K562 (cell line): Measurements from ENCODE around the gene BPIFB2. TPM values are rescaled to one million over a fixed set of nuclear protein-coding genes. Genes with fewer than 3 reads are reported as not detected.

Experiments
- ATAC-seq: fragments of 200-7000 bp; cut with Tn5 transposase; 3 replicates; pipeline ENCODE4 v1.9.1; 2020; ENCODE audit warnings: moderate library complexity
- BruUV-seq: library from RNA; stranded (reverse); fragments of 400-500 nt; replicated peaks from 2 replicates; lab custom pipeline; 2021; lab: Mats Ljungman, UMichigan
- CTCF ChIA-PET: fragments of 300-600 bp; formaldehyde crosslinking; extraction: SDS; loops from one replicate; lab custom pipeline; 2021; ENCODE audit warnings: low intra/inter-chr PET ratio; lab: Yijun Ruan, JAX
- POLR2A ChIA-PET: fragments of 300-600, 350-650 bp; sonication (Branson Sonifier 250); formaldehyde crosslinking; extraction: SDS; loops from one replicate; lab custom pipeline; 2021; ENCODE audit warnings: antibody characterized with exemption, inconsistent platforms; lab: Yijun Ruan, JAX
- DNase-seq, 4 experiments: peaks; one replicate each; pipeline versions ENCODE4 v3.0.0 to v3.0.0-alpha.2; 2011 to 2018; ENCODE audit warnings: low spot score in 3 of 4, mixed read lengths in 3 of 4; ENCODE audit errors: extremely low read depth in 1 of 4
- FAIRE-seq: peaks from 2 replicates; lab custom pipeline; 2011; peaks lifted over from hg19 to GRCh38; lab: Jason Lieb, UNC
- H2AFZ ChIP-seq: 2 replicates; pipeline ENCODE4 v1.6.0; 2011; ENCODE audit warnings: low read depth, low read length, control low read depth, inconsistent platforms
- H3K27ac ChIP-seq: fragments of 200-600 bp; 3 replicates; pipeline ENCODE4 v1.8.0; 2011; ENCODE audit warnings: low read depth, mild to moderate bottlenecking, control low read depth, inconsistent platforms, low read length, moderate library complexity, mixed read lengths; ENCODE audit errors: extremely low read depth
- H3K27me3 ChIP-seq, 2 experiments: fragments of 300-600 bp in 1 of 2; 2 replicates in 1 of 2; 3 replicates in 1 of 2; pipeline versions ENCODE4 v1.6.0 to v1.8.0; 2011; ENCODE audit warnings: inconsistent platforms in 2 of 2, low read length in 2 of 2, mild to moderate bottlenecking in 1 of 2, mixed read lengths in 1 of 2, moderate library complexity in 1 of 2; ENCODE audit not compliant: control insufficient read depth in 2 of 2, insufficient read depth in 2 of 2
- H3K36me3 ChIP-seq: fragments of 300-600 bp; 3 replicates; pipeline ENCODE4 v1.8.0; 2011; ENCODE audit warnings: mild to moderate bottlenecking, low read length, inconsistent platforms; ENCODE audit not compliant: control insufficient read depth, insufficient read depth
- H3K4me1 ChIP-seq, 2 experiments: fragments of 200-600 bp in 1 of 2; replicated peaks in 1 of 2; 2 replicates in 1 of 2; 3 replicates in 1 of 2; pipeline versions ENCODE4 v1.5.1 to v1.8.0; 2011; ENCODE audit warnings: inconsistent platforms in 2 of 2, low read length in 2 of 2, mild to moderate bottlenecking in 1 of 2, mixed read lengths in 1 of 2, moderate library complexity in 1 of 2; ENCODE audit not compliant: control insufficient read depth in 2 of 2, insufficient read depth in 2 of 2
- H3K4me2 ChIP-seq: 2 replicates; pipeline ENCODE4 v1.6.1; 2011; ENCODE audit warnings: low read length, control low read depth, inconsistent platforms, mixed read lengths; ENCODE audit not compliant: insufficient read depth
- H3K4me3 ChIP-seq: fragments of 200-600 bp; sonication (generic), shearing (Covaris generic); 2 replicates; pipeline ENCODE4 v1.5.1; 2016; ENCODE audit warnings: control low read depth, inconsistent platforms
- H3K79me2 ChIP-seq: fragments of 200-600 bp; 3 replicates; pipeline ENCODE4 v1.8.0; 2011; ENCODE audit warnings: low read length, inconsistent platforms; ENCODE audit not compliant: control insufficient read depth, insufficient read depth
- H3K9ac ChIP-seq, 2 experiments: 2 replicates each; pipeline versions ENCODE4 v1.6.0 to v1.6.1; 2011; ENCODE audit warnings: low read depth in 2 of 2, low read length in 2 of 2, control low read depth in 1 of 2, inconsistent platforms in 1 of 2, mild to moderate bottlenecking in 1 of 2, mixed read lengths in 1 of 2; ENCODE audit not compliant: insufficient read depth in 1 of 2
- H3K9me1 ChIP-seq: one replicate; pipeline ENCODE4 v1.6.0; 2011; ENCODE audit warnings: inconsistent platforms, mild to moderate bottlenecking, low read length, moderate library complexity; ENCODE audit not compliant: control insufficient read depth, insufficient read depth
- H3K9me3 ChIP-seq: replicated peaks from 2 replicates; pipeline ENCODE4 v1.5.1; 2011; ENCODE audit warnings: low read depth, low read length, inconsistent platforms; ENCODE audit not compliant: control insufficient read depth, insufficient read depth
- H4K20me1 ChIP-seq: replicated peaks from 2 replicates; pipeline ENCODE4 v1.6.1; 2011; ENCODE audit warnings: low read length, inconsistent platforms, mixed read lengths; ENCODE audit not compliant: control insufficient read depth, insufficient read depth
- CHD1 ChIP-seq: fragments of 200-600 bp; sonication (generic); IDR thresholded peaks from one replicate; pipeline ENCODE4 v1.6.1; 2012; ENCODE audit warnings: mild to moderate bottlenecking, moderate library complexity, low read length, inconsistent platforms
- ILF3 ChIP-seq: fragments of 450-650 bp; IDR thresholded peaks from 2 replicates; pipeline ENCODE4 v1.6.1; 2018; ENCODE audit warnings: antibody characterized with exemption, mild to moderate bottlenecking, moderate library complexity, borderline replicate concordance
- MTA2 ChIP-seq: fragments of 450-650 bp; IDR thresholded peaks from 2 replicates; pipeline ENCODE4 v1.6.1; 2016; ENCODE audit warnings: low read depth
- RFX5 ChIP-seq: IDR thresholded peaks from 2 replicates; pipeline ENCODE4 v1.6.1; 2011; ENCODE audit warnings: low read depth, mild to moderate bottlenecking, improper control_type of control experiment, low read length
- SMAD3 ChIP-seq: fragments of 450-650 bp; formaldehyde crosslinking; conservative IDR thresholded peaks from 2 replicates; pipeline ENCODE4 v1.4.0; 2020; ENCODE audit warnings: mild to moderate bottlenecking
- ZNF707 ChIP-seq: fragments of 250-450 bp; sonication (Bioruptor Pico); conservative IDR thresholded peaks from 2 replicates; pipeline ENCODE4 v1.8.0; 2022; ENCODE audit warnings: inconsistent platforms, mild to moderate bottlenecking, moderate library complexity
- WGBS: fragments of 100-300 bp; shearing (Covaris generic); methylation state at CpG from one replicate; pipeline ENCODE4 v1.1.6; 2016; ENCODE audit warnings: low coverage, mixed read lengths; ENCODE audit not compliant: insufficient coverage; ENCODE audit errors: missing lambda C conversion rate; 5-methylcytosine and 5-hydroxymethylcytosine counted together
- in situ Hi-C: fragments of 300-500 bp; cut with MboI; formaldehyde crosslinking; loops from 4 replicates; pipeline ENCODE4 v1.15.0; 2018; ENCODE audit warnings: inconsistent platforms, mixed read lengths
- intact Hi-C: fragments of 100-400 bp; cut with micrococcal nuclease; formaldehyde crosslinking; loops from 2 replicates; pipeline ENCODE4 v1.14.2; 2022
- polyA plus RNA-seq, 8 experiments: library from polyadenylated mRNA; depleted of rRNA in 4 of 8; stranded (reverse) in 5 of 8; unstranded in 3 of 8; fragments of >200 nt; fragmentation: Nextera tagmentation in 2 of 8; fragmentation: Illumina TruSeq in 1 of 8; extraction: Ambion mirVana in 2 of 8; extraction: Trizol in 1 of 8; gene quantifications; 2 replicates each; pipeline versions ENCODE4 v1.2.1 to v1.2.3, GENCODE V29; 2011 to 2014; ENCODE audit warnings: inconsistent platforms in 1 of 8, missing spikeins in 1 of 8
- total RNA-seq, 7 experiments: library from RNA; depleted of rRNA in 6 of 7; stranded (reverse); fragments of >200 nt in 6 of 7; fragmentation: Illumina TruSeq in 2 of 7; extraction: Trizol in 2 of 7; gene quantifications; 2 replicates each; pipeline versions ENCODE4 v1.2.1 to v1.2.3, GENCODE V29; 2011 to 2021; ENCODE audit warnings: low replicate concordance in 1 of 7
- TF ChIP-seq, protein P1 (sequence below): fragments of 250-450 bp; sonication (Bioruptor Pico); IDR thresholded peaks from 2 replicates; pipeline ENCODE4 v1.4.0; 2020
- TF ChIP-seq, protein P2 (sequence below): sonication (generic); formaldehyde crosslinking; IDR thresholded peaks from 2 replicates; pipeline ENCODE4 v1.8.0; 2022; ENCODE audit warnings: mild to moderate bottlenecking, missing genetic modification reagents
- TF ChIP-seq, protein P3 (sequence below), 2 experiments: fragments of 450-650 bp in 1 of 2; sonication (generic) in 1 of 2; formaldehyde crosslinking in 1 of 2; IDR thresholded peaks in 1 of 2; conservative IDR thresholded peaks in 1 of 2; 2 replicates each; pipeline versions ENCODE4 v1.6.1 to v1.8.1; 2016 to 2023; ENCODE audit warnings: mild to moderate bottlenecking in 2 of 2, moderate library complexity in 2 of 2, inconsistent platforms in 1 of 2, missing genetic modification reagents in 1 of 2
- TF ChIP-seq, protein P4 (sequence below): sonication (generic); formaldehyde crosslinking; IDR thresholded peaks from 2 replicates; pipeline ENCODE4 v1.8.1; 2023; ENCODE audit warnings: mild to moderate bottlenecking, missing genetic modification reagents

Gene BPIFB2
- total and polyA plus RNA-seq, 9 of the 15 experiments (the other 6 are each of a cell fraction or from before 2014, with no cell fraction given), result not detected

DNA sequence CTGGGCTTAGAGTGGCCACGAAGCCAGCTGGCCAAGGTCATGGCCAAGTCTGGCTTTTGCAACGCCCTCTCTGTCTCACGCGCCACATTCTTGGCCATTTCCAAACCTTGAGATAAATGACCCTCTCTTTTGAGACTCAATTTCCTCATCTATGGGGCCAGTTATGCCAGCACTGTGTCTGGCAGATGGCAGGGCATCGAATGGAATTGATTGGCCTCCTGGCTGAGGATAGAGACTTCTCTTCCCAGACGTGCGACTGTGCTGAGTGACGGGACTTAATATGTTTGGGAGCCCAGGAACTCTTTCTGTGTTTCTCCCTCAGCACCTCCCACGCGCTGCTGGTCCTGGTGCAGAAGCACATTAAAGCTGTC is 7.6 kb downstream of the BPIFB2 start:
- no peak overlapping the region for H3K9ac ChIP-seq
- no peak overlapping the region for H2AFZ ChIP-seq
- no peak overlapping the region for H3K27ac ChIP-seq
- FAIRE-seq (no peak), ATAC-seq (no peak), DNase-seq (no peak)
- H3K9me1 ChIP-seq, result peaks cover 2% of the 10 kb centered on the region
- no TSS peak for BruUV-seq
- POLR2A ChIA-PET, result no interaction called here
- TF ChIP-seq, protein P1, sequence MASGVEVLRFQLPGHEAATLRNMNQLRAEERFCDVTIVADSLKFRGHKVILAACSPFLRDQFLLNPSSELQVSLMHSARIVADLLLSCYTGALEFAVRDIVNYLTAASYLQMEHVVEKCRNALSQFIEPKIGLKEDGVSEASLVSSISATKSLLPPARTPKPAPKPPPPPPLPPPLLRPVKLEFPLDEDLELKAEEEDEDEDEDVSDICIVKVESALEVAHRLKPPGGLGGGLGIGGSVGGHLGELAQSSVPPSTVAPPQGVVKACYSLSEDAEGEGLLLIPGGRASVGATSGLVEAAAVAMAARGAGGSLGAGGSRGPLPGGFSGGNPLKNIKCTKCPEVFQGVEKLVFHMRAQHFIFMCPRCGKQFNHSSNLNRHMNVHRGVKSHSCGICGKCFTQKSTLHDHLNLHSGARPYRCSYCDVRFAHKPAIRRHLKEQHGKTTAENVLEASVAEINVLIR (CRISPR knock-in tag), result no peak
- TF ChIP-seq ILF3 (no peak), CHD1 (no peak), ZNF707 (CRISPR knock-in tag) (no peak), SMAD3 (CRISPR knock-in tag) (no peak), RFX5 (no peak), MTA2 (no peak)
- TF ChIP-seq, protein P2, sequence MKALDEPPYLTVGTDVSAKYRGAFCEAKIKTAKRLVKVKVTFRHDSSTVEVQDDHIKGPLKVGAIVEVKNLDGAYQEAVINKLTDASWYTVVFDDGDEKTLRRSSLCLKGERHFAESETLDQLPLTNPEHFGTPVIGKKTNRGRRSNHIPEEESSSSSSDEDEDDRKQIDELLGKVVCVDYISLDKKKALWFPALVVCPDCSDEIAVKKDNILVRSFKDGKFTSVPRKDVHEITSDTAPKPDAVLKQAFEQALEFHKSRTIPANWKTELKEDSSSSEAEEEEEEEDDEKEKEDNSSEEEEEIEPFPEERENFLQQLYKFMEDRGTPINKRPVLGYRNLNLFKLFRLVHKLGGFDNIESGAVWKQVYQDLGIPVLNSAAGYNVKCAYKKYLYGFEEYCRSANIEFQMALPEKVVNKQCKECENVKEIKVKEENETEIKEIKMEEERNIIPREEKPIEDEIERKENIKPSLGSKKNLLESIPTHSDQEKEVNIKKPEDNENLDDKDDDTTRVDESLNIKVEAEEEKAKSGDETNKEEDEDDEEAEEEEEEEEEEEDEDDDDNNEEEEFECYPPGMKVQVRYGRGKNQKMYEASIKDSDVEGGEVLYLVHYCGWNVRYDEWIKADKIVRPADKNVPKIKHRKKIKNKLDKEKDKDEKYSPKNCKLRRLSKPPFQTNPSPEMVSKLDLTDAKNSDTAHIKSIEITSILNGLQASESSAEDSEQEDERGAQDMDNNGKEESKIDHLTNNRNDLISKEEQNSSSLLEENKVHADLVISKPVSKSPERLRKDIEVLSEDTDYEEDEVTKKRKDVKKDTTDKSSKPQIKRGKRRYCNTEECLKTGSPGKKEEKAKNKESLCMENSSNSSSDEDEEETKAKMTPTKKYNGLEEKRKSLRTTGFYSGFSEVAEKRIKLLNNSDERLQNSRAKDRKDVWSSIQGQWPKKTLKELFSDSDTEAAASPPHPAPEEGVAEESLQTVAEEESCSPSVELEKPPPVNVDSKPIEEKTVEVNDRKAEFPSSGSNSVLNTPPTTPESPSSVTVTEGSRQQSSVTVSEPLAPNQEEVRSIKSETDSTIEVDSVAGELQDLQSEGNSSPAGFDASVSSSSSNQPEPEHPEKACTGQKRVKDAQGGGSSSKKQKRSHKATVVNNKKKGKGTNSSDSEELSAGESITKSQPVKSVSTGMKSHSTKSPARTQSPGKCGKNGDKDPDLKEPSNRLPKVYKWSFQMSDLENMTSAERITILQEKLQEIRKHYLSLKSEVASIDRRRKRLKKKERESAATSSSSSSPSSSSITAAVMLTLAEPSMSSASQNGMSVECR (CRISPR knock-in tag), result no peak
- TF ChIP-seq, protein P3, sequence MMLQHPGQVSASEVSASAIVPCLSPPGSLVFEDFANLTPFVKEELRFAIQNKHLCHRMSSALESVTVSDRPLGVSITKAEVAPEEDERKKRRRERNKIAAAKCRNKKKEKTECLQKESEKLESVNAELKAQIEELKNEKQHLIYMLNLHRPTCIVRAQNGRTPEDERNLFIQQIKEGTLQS (IDR thresholded peaks at IDR 0.05), result no peak
- TF ChIP-seq, protein P3 (CRISPR knock-in tag; conservative IDR thresholded peaks at IDR 0.05), result no peak
- TF ChIP-seq, protein P4, sequence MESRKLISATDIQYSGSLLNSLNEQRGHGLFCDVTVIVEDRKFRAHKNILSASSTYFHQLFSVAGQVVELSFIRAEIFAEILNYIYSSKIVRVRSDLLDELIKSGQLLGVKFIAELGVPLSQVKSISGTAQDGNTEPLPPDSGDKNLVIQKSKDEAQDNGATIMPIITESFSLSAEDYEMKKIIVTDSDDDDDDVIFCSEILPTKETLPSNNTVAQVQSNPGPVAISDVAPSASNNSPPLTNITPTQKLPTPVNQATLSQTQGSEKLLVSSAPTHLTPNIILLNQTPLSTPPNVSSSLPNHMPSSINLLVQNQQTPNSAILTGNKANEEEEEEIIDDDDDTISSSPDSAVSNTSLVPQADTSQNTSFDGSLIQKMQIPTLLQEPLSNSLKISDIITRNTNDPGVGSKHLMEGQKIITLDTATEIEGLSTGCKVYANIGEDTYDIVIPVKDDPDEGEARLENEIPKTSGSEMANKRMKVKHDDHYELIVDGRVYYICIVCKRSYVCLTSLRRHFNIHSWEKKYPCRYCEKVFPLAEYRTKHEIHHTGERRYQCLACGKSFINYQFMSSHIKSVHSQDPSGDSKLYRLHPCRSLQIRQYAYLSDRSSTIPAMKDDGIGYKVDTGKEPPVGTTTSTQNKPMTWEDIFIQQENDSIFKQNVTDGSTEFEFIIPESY (CRISPR knock-in tag), result no peak
- H3K9me3 ChIP-seq, result no peaks in the 10 kb centered on the region
- intact Hi-C loops (no loop called here), in situ Hi-C loops (no loop called here)
- H3K79me2 ChIP-seq, result no peaks in the 10 kb centered on the region
- H3K27me3 ChIP-seq, result peaks cover 5 to 48% of the 10 kb centered on the region in 2 experiments; a peak in 4 of 5 replicates
- CTCF ChIA-PET, result no interaction called here
- peaks cover 0 to 3% of the 10 kb centered on the region in 2 experiments; a peak in 1 of 5 replicates for H3K4me1 ChIP-seq
- H4K20me1 ChIP-seq, result no peaks in the 10 kb centered on the region; the same call in 1 of the 2 replicates
- 4% methylated on average over 10 of the region's 10 CpGs for WGBS
- no peak overlapping the region for H3K4me3 ChIP-seq
- H3K4me2 ChIP-seq, result no peak overlapping the region
- no peaks in the 10 kb centered on the region for H3K36me3 ChIP-seq
